ENCODE data around the gene SLC9A9. TPM values are rescaled to one million over a fixed set of nuclear protein-coding genes. Genes with fewer than 3 reads are reported as not detected.

Gene SLC9A9
- total and polyA plus RNA-seq, 2 donors (not counting 1 experiment from before 2014, with no cell fraction given), result 14.3 to 74.0 TPM

DNA sequence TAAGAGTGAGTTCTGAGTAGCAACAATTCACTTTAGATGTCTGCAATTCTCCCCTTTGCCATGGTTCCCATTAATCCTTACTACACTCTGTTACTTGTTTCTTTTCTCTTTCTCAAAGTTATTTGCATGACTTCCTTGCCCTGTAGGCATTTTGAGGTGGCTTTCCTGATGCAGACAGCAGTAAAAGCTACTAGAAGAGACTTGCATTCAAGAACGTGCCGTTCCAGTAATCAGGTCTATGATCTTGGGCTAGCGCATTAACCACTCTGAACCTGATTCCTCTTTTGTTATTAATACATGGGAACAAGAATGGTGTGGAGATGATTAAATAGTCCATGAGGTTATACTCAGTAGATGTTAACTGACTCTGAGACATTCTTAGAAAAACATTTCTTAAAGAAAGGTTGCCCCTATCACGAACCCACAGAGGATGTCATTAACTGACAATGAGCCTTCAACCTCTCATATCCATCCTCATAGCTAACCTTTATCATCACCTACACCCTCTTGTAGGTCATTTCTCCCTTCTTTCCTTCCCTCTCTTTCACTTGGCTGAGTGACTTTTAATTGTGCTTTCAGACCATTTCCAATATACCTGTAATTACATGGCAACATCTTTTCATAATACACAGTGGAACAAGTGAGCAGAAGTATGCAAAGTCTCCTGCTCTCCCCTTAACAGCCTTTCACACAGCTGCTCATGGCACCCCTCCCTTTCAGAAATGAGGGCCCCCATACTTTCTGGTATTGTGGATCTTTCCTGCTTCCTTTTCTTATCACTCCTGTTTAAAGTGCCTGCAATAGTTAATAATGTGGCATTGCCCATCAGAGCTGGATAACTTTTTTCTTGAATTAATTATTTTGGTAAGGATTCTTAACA, 552.8 kb downstream of the SLC9A9 start:
- Histone ChIP-seq H3K4me2 (ENCODE audit: extremely low read depth, insufficient read depth, low read length) (no peak overlapping the region), H3K9ac (ENCODE audit: insufficient read depth, low read length) (no peak overlapping the region), H3K36me3 (ENCODE audit: control insufficient read depth, insufficient read depth, low read length) (no peaks in the 10 kb centered on the region), H3K4me3 (replicated peaks in 1 of 4; ENCODE audit: control extremely low read depth in 1 of 4, insufficient read depth in 1 of 4, low read depth in 3 of 4, low read length in 4 of 4) (no peak overlapping the region), H3K27me3 (ENCODE audit: control insufficient read depth, insufficient read depth, low read length) (no peaks in the 10 kb centered on the region), H4K20me1 (ENCODE audit: control insufficient read depth, extremely low read depth, insufficient read depth, low read length) (no peaks in the 10 kb centered on the region), H3K79me2 (ENCODE audit: control insufficient read depth, insufficient read depth, low read length) (no peaks in the 10 kb centered on the region), H3K4me1 (ENCODE audit: control insufficient read depth, extremely low read depth, insufficient read depth, low read length) (no peaks in the 10 kb centered on the region), H2AFZ (ENCODE audit: low read length) (no peak overlapping the region), H3K27ac (ENCODE audit: insufficient read depth, low read length) (no peak overlapping the region), H3K9me3 (ENCODE audit: control insufficient read depth, insufficient read depth, low read depth, low read length) (no peaks in the 10 kb centered on the region)
- TF ChIP-seq, protein P1, sequence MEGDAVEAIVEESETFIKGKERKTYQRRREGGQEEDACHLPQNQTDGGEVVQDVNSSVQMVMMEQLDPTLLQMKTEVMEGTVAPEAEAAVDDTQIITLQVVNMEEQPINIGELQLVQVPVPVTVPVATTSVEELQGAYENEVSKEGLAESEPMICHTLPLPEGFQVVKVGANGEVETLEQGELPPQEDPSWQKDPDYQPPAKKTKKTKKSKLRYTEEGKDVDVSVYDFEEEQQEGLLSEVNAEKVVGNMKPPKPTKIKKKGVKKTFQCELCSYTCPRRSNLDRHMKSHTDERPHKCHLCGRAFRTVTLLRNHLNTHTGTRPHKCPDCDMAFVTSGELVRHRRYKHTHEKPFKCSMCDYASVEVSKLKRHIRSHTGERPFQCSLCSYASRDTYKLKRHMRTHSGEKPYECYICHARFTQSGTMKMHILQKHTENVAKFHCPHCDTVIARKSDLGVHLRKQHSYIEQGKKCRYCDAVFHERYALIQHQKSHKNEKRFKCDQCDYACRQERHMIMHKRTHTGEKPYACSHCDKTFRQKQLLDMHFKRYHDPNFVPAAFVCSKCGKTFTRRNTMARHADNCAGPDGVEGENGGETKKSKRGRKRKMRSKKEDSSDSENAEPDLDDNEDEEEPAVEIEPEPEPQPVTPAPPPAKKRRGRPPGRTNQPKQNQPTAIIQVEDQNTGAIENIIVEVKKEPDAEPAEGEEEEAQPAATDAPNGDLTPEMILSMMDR (conservative IDR thresholded peaks at IDR 0.05 in 1 of 2, IDR thresholded peaks at IDR 0.05 in 1 of 2; ENCODE audit: low read depth in 1 of 2, low read length in 2 of 2), result no peak
- no peak for TF ChIP-seq EZH2 (IDR thresholded peaks at IDR 0.05; ENCODE audit: low read length, missing control alignments)
- no peak for DNase-seq (ENCODE audit: low read depth in 2 of 2)

DNA sequence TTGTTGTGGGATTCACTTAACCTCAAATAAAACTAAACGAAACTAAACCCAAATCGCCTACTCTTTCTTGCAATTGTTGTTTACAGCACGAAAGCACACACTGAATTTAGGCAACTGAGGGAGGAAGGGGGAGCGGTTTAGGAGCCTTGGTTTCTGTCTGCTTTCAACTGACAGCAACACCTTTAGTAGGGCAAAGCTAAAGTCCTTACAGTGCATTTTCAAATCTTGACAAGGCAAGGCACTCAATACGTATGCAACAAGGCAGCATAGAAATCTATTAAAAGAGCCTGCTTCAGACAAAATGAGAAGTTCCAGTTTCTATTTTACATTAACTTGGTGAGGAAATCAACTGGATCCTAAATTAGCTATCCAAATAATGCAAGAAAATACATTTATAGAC, 554.1 kb downstream of the SLC9A9 start:
- no peak for DNase-seq (ENCODE audit: low read depth in 2 of 2)
- no peak overlapping the region for H3K9ac ChIP-seq (ENCODE audit: insufficient read depth, low read length)
- H3K79me2 ChIP-seq (ENCODE audit: control insufficient read depth, insufficient read depth, low read length), result no peaks in the 10 kb centered on the region

DNA sequence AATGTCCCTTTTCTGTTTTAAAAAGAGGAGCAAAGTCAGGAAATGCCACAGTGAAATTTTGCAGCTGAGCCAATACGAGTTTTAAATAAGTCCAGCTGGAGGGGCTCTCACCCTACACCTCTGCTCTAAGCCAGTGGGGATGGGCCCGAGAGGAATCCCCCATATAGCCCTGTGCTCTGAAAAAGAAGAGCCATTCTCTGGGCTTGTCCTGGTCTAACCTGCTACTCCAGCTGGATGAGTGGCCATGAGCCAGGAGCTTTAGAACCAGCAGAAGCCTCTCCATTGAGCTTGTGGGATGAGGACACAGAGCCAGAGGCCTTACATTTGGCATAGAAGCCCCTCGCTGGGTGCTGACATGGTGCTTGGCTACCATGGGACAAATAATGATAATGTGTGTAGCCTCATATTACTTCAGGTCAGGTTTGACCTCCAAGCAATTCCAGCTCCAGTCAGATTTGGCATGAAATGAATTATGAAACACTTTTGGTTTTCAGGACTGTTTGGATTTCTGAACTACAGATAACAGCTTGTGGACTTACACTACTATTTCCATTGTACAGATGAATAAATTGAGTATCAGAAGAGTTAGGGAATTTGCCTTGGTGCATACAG, 556.3 kb downstream of the SLC9A9 start:
- H3K4me3 ChIP-seq (replicated peaks in 1 of 4; ENCODE audit: control extremely low read depth in 1 of 4, insufficient read depth in 1 of 4, low read depth in 3 of 4, low read length in 4 of 4), result no peak overlapping the region
- H2AFZ ChIP-seq (ENCODE audit: low read length), result no peak overlapping the region
- H3K27me3 ChIP-seq (ENCODE audit: control insufficient read depth, insufficient read depth, low read length), result no peaks in the 10 kb centered on the region
- H4K20me1 ChIP-seq (ENCODE audit: control insufficient read depth, extremely low read depth, insufficient read depth, low read length), result no peaks in the 10 kb centered on the region
- no peaks in the 10 kb centered on the region for H3K79me2 ChIP-seq (ENCODE audit: control insufficient read depth, insufficient read depth, low read length)
- no peak overlapping the region for H3K27ac ChIP-seq (ENCODE audit: insufficient read depth, low read length)
- no peak overlapping the region for H3K4me2 ChIP-seq (ENCODE audit: extremely low read depth, insufficient read depth, low read length)
- DNase-seq (ENCODE audit: low read depth in 2 of 2), result peak in 1 of 2 donors; percentile 18
- no peak for TF ChIP-seq EZH2 (IDR thresholded peaks at IDR 0.05; ENCODE audit: low read length, missing control alignments)
- TF ChIP-seq, protein P1 (conservative IDR thresholded peaks at IDR 0.05 in 1 of 2, IDR thresholded peaks at IDR 0.05 in 1 of 2; ENCODE audit: low read depth in 1 of 2, low read length in 2 of 2), result no peak
- H3K36me3 ChIP-seq (ENCODE audit: control insufficient read depth, insufficient read depth, low read length), result no peaks in the 10 kb centered on the region
- no peaks in the 10 kb centered on the region for H3K4me1 ChIP-seq (ENCODE audit: control insufficient read depth, extremely low read depth, insufficient read depth, low read length)
- H3K9ac ChIP-seq (ENCODE audit: insufficient read depth, low read length), result no peak overlapping the region
- H3K9me3 ChIP-seq (ENCODE audit: control insufficient read depth, insufficient read depth, low read depth, low read length), result no peaks in the 10 kb centered on the region

More for the DNA sequence above, 554.1 kb downstream of the SLC9A9 start:
- H3K27me3 ChIP-seq (ENCODE audit: control insufficient read depth, insufficient read depth, low read length), result no peaks in the 10 kb centered on the region
- TF ChIP-seq, protein P1 (conservative IDR thresholded peaks at IDR 0.05 in 1 of 2, IDR thresholded peaks at IDR 0.05 in 1 of 2; ENCODE audit: low read depth in 1 of 2, low read length in 2 of 2), result no peak
- no peak for TF ChIP-seq EZH2 (IDR thresholded peaks at IDR 0.05; ENCODE audit: low read length, missing control alignments)
- H3K4me3 ChIP-seq (replicated peaks in 1 of 4; ENCODE audit: control extremely low read depth in 1 of 4, insufficient read depth in 1 of 4, low read depth in 3 of 4, low read length in 4 of 4), result no peak overlapping the region
- H3K9me3 ChIP-seq (ENCODE audit: control insufficient read depth, insufficient read depth, low read depth, low read length), result no peaks in the 10 kb centered on the region
- H3K4me2 ChIP-seq (ENCODE audit: extremely low read depth, insufficient read depth, low read length), result no peak overlapping the region
- no peaks in the 10 kb centered on the region for H3K36me3 ChIP-seq (ENCODE audit: control insufficient read depth, insufficient read depth, low read length)
- no peak overlapping the region for H3K27ac ChIP-seq (ENCODE audit: insufficient read depth, low read length)
- H4K20me1 ChIP-seq (ENCODE audit: control insufficient read depth, extremely low read depth, insufficient read depth, low read length), result no peaks in the 10 kb centered on the region
- H3K4me1 ChIP-seq (ENCODE audit: control insufficient read depth, extremely low read depth, insufficient read depth, low read length), result no peaks in the 10 kb centered on the region
- no peak overlapping the region for H2AFZ ChIP-seq (ENCODE audit: low read length)

Measured in fibroblast of lung (primary cell).